Endothelial cell of umbilical vein (primary cell): ENCODE results near the gene MAP4K5. TPM values are rescaled to one million over a fixed set of nuclear protein-coding genes. Genes with fewer than 3 reads are reported as not detected.

Source experiments
- BruUV-seq: library from RNA; stranded (reverse); fragments of 400-500 nt; replicated peaks from 2 replicates; lab custom pipeline; 2021; lab: Mats Ljungman, UMichigan
- CTCF ChIA-PET: fragments of 300-600, 350-600 bp; sonication (Branson Sonifier 250); formaldehyde crosslinking; loops from one replicate; lab custom pipeline; 2021; ENCODE audit warnings: antibody characterized with exemption, inconsistent platforms; lab: Charles Lee
- POLR2A ChIA-PET: fragments of 300-600, 350-600 bp; sonication (Branson Sonifier 250); formaldehyde crosslinking; loops from one replicate; lab custom pipeline; 2021; ENCODE audit warnings: antibody characterized with exemption, inconsistent platforms; lab: Charles Lee
- DNase-seq: peaks from one replicate; pipeline ENCODE4 v3.0.0-alpha.2; 2011; ENCODE audit warnings: low read depth, low spot score
- FAIRE-seq: peaks from 2 replicates; lab custom pipeline; 2011; peaks lifted over from hg19 to GRCh38; lab: Jason Lieb, UNC
- H2AFZ ChIP-seq: 2 replicates; pipeline ENCODE4 v1.6.0; 2012; ENCODE audit warnings: low read depth, low read length, control low read depth, inconsistent platforms
- H3K27ac ChIP-seq: 2 replicates; pipeline ENCODE4 v1.5.1; 2011; ENCODE audit warnings: low read depth, mild to moderate bottlenecking, control low read depth, low read length, moderate library complexity; ENCODE audit not compliant: insufficient read depth
- H3K27me3 ChIP-seq, 2 experiments: 2 replicates each; pipeline versions ENCODE4 v1.6.0 to v1.6.1; 2011; ENCODE audit warnings: low read length in 2 of 2, mixed read lengths in 1 of 2; ENCODE audit not compliant: control insufficient read depth in 2 of 2, insufficient read depth in 2 of 2
- H3K36me3 ChIP-seq, 2 experiments: 2 replicates in 1 of 2; 3 replicates in 1 of 2; pipeline ENCODE4 v1.5.1; 2011; ENCODE audit warnings: low read length in 2 of 2, mild to moderate bottlenecking in 1 of 2, moderate library complexity in 1 of 2; ENCODE audit not compliant: control insufficient read depth in 2 of 2, insufficient read depth in 2 of 2; ENCODE audit errors: extremely low read depth in 1 of 2
- H3K4me1 ChIP-seq: 3 replicates; pipeline ENCODE4 v1.5.1; 2011; ENCODE audit warnings: mild to moderate bottlenecking, low read length; ENCODE audit not compliant: control insufficient read depth, insufficient read depth; ENCODE audit errors: extremely low read depth
- H3K4me2 ChIP-seq: 2 replicates; pipeline ENCODE4 v1.6.1; 2011; ENCODE audit warnings: low read length, control low read depth, mixed read lengths; ENCODE audit not compliant: insufficient read depth
- H3K4me3 ChIP-seq, 3 experiments: fragments of 200-600 bp in 1 of 3; sonication (generic), shearing (Covaris generic) in 1 of 3; replicated peaks in 1 of 3; 2 replicates each; pipeline ENCODE4 v1.5.1; 2011 to 2016; ENCODE audit warnings: control low read depth in 3 of 3, low read length in 3 of 3, mild to moderate bottlenecking in 2 of 3, inconsistent platforms in 1 of 3, low read depth in 1 of 3, moderate library complexity in 1 of 3; ENCODE audit not compliant: insufficient read depth in 1 of 3
- H3K79me2 ChIP-seq: 2 replicates; pipeline ENCODE4 v1.6.0; 2012; ENCODE audit warnings: low read length, inconsistent platforms; ENCODE audit not compliant: control insufficient read depth, insufficient read depth
- H3K9ac ChIP-seq: replicated peaks from 2 replicates; pipeline ENCODE3; 2011; ENCODE audit warnings: low read length, control low read depth; ENCODE audit not compliant: insufficient read depth; ENCODE audit errors: extremely low read depth
- H3K9me1 ChIP-seq: replicated peaks from 3 replicates; pipeline ENCODE4 v1.6.0; 2011; ENCODE audit warnings: mild to moderate bottlenecking, low read length; ENCODE audit not compliant: control insufficient read depth, insufficient read depth; ENCODE audit errors: extremely low read depth
- H3K9me3 ChIP-seq: replicated peaks from 2 replicates; pipeline ENCODE4 v1.5.1; 2012; ENCODE audit warnings: low read length, inconsistent platforms; ENCODE audit not compliant: control insufficient read depth, insufficient read depth
- H4K20me1 ChIP-seq: replicated peaks from 2 replicates; pipeline ENCODE3; 2011; ENCODE audit warnings: mild to moderate bottlenecking, low read length; ENCODE audit not compliant: control insufficient read depth, insufficient read depth; ENCODE audit errors: extremely low read depth
- EZH2 ChIP-seq: IDR thresholded peaks from 2 replicates; pipeline ENCODE4 v1.6.1; 2012; ENCODE audit warnings: borderline replicate concordance, low read depth, mild to moderate bottlenecking, moderate library complexity, low read length, inconsistent platforms; ENCODE audit not compliant: severe bottlenecking
- FOS ChIP-seq: IDR thresholded peaks from 2 replicates; pipeline ENCODE4 v1.6.1; 2011; ENCODE audit warnings: mild to moderate bottlenecking, low read length, moderate library complexity, borderline replicate concordance; ENCODE audit not compliant: insufficient read depth
- GATA2 ChIP-seq: IDR thresholded peaks from 2 replicates; pipeline ENCODE4 v1.7.0; 2011; ENCODE audit warnings: low read depth, mild to moderate bottlenecking, moderate library complexity, mixed read lengths, low read length; ENCODE audit not compliant: insufficient read length, insufficient read depth
- JUN ChIP-seq: IDR thresholded peaks from 2 replicates; pipeline ENCODE4 v1.6.1; 2011; ENCODE audit warnings: borderline replicate concordance, low read depth; ENCODE audit not compliant: insufficient read length, insufficient read depth
- MAX ChIP-seq: IDR thresholded peaks from 2 replicates; pipeline ENCODE4 v1.6.1; 2011; ENCODE audit not compliant: insufficient read depth, insufficient read length
- MYC ChIP-seq: IDR thresholded peaks from one replicate; pipeline ENCODE4 v1.6.1; 2011; ENCODE audit warnings: mild to moderate bottlenecking, low read depth, low read length
- POLR2A ChIP-seq: IDR thresholded peaks from 2 replicates; pipeline ENCODE4 v1.6.1; 2012; ENCODE audit warnings: low read depth, mild to moderate bottlenecking, control low read depth, low read length
- POLR2AphosphoS5 ChIP-seq: IDR thresholded peaks from 2 replicates; pipeline ENCODE4 v1.6.1; 2012; ENCODE audit warnings: low read depth, mild to moderate bottlenecking, control low read depth, low read length, moderate library complexity; ENCODE audit not compliant: insufficient read depth
- dilution Hi-C: fragments of 300-500 bp; cut with MboI; formaldehyde crosslinking; loops from one replicate; pipeline ENCODE4 v1.15.0; 2019; ENCODE audit warnings: low sequenced_read_pairs; ENCODE audit not compliant: extremely low pct_ligation_motif_present
- intact Hi-C: fragments of 100-400 bp; cut with micrococcal nuclease; formaldehyde crosslinking; loops from one replicate; pipeline ENCODE4 v1.10.0; 2022
- polyA plus RNA-seq, 4 experiments: library from polyadenylated mRNA; depleted of rRNA in 3 of 4; stranded (reverse) in 3 of 4; unstranded in 1 of 4; fragments of >200 nt; gene quantifications; 2 replicates each; pipeline versions ENCODE4 v1.2.1 to v1.2.3, GENCODE V29; 2011 to 2012; ENCODE audit warnings: missing spikeins in 1 of 4
- total RNA-seq: library from RNA; stranded (reverse); gene quantifications from 2 replicates; pipeline ENCODE4 v1.2.3, GENCODE V29; 2021

MAP4K5 gene
- total and polyA plus RNA-seq, 2 donors (not counting 3 experiments of a cell fraction or from before 2014, with no cell fraction given) = 17.4 to 73.7 TPM

DNA sequence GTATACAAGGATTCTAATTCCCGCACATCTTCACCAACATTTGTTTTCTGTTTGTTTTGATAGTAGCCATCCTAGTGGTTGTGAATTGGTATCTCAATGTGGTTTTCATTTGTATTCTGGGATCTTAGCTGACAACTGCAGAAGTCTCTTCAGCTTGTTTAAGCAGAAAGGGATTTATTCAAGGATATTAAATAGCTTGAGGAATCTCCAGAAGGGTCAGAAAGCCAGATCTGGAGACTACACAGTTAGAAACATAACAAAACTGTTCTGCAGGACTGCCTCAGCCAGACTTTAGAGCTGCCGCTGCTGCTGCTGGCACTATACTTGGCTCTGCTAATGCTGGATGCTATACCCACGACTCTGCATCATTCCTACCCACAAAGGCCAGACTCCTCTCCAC lies 122.3 kb downstream of the MAP4K5 start:
- Histone ChIP-seq H3K4me3 (no peak overlapping the region), H3K9ac (no peak overlapping the region), H3K9me3 (no peaks in the 10 kb centered on the region), H3K79me2 (no peaks in the 10 kb centered on the region), H3K9me1 (no peaks in the 10 kb centered on the region), H3K4me2 (no peak overlapping the region), H3K36me3 (no peaks in the 10 kb centered on the region), H2AFZ (no peak overlapping the region), H3K27me3 (no peaks in the 10 kb centered on the region), H4K20me1 (no peaks in the 10 kb centered on the region), H3K27ac (no peak overlapping the region), H3K4me1 (no peaks in the 10 kb centered on the region)
- POLR2A ChIA-PET = no interaction called here
- dilution Hi-C loops = no loop called here
- TF ChIP-seq MAX = no peak
- TF ChIP-seq POLR2AphosphoS5 = no peak
- TF ChIP-seq EZH2 = no peak
- no peak for TF ChIP-seq POLR2A
- TF ChIP-seq GATA2 = no peak
- no peak for TF ChIP-seq MYC
- no peak for TF ChIP-seq FOS
- BruUV-seq = no TSS peak
- FAIRE-seq (no peak), DNase-seq (no peak)
- intact Hi-C loops = no loop called here
- CTCF ChIA-PET = interaction anchor here (1.6 to 1.9 kb wide), 2 partner anchors 9 to 74 kb away, joined by 4 read pairs; no protein-coding TSS in a partner anchor

DNA sequence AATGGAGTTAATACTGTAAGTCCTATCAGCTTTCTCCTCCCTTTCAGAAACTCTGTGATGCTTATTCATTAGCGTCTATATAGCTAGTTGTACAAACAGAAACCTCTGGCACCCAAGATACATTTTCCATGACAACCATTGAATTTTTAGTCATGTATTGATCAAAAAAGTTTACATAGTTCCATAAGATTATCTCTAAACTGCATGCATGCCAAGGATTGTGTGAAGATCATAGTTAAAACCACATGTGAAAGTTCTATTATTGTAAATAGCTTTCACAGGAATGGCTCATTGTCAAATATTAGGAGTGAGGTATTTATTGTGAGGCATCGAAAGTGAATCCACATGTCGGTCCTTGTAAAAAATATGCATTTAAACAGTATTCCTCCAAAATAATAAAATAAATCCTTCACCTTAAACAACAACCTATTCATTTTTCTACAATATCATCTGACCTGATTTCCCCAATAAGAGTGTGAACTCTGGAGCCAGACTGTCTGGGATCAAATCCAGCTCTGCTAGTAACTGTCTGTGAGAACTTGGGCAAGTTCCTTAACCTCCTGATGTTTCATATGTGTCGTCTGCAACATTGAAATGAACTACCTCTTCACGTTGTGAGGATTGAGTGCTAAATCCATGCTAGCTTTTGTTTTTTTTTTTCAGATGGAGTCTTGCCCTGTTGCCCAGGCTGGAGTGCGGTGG lies 125.1 kb downstream of the MAP4K5 start:
- intact Hi-C loops = no loop called here
- TF ChIP-seq FOS (no peak), JUN (no peak)

More for the DNA sequence above, 125.1 kb downstream of the MAP4K5 start:
- Histone ChIP-seq H3K79me2 (no peaks in the 10 kb centered on the region), H3K9ac (no peak overlapping the region), H3K27ac (no peak overlapping the region), H3K4me3 (no peak overlapping the region), H3K4me1 (peaks cover 10% of the 10 kb centered on the region), H4K20me1 (no peaks in the 10 kb centered on the region), H3K4me2 (no peak overlapping the region), H3K9me3 (no peaks in the 10 kb centered on the region), H2AFZ (no peak overlapping the region), H3K9me1 (no peaks in the 10 kb centered on the region), H3K36me3 (no peaks in the 10 kb centered on the region), H3K27me3 (no peaks in the 10 kb centered on the region)
- dilution Hi-C loops = no loop called here
- DNase-seq (no peak), FAIRE-seq (no peak)
- ChIA-PET CTCF (interaction anchor here (1.3 kb wide), 1 partner anchor 125 kb away, joined by 3 read pairs; the partner anchor contains the start of gene MAP4K5), POLR2A (no interaction called here)
- BruUV-seq = no TSS peak
